HepG2 (cell line): ENCODE measurements around the gene SPPL3. TPM values are rescaled to one million over a fixed set of nuclear protein-coding genes. Genes with fewer than 3 reads are reported as not detected.
"Not testable (repeated sequence)": the region's sequence is repeated elsewhere in the genome, so short reads cannot be mapped to it uniquely, and the experiment has no call there.

Source experiments
- ATAC-seq: fragments of 200-7000 bp; cut with Tn5 transposase; 3 replicates; pipeline ENCODE4 v1.9.1; 2020; ENCODE audit warnings: mild to moderate bottlenecking, moderate library complexity
- BruUV-seq: library from RNA; stranded (reverse); fragments of 400-500 nt; replicated peaks from 2 replicates; lab custom pipeline; 2021; lab: Mats Ljungman, UMichigan
- CTCF ChIA-PET: fragments of 300-600 bp; formaldehyde crosslinking; extraction: SDS; loops from one replicate; lab custom pipeline; 2021; ENCODE audit warnings: low total read pairs, inconsistent platforms, low intra/inter-chr PET ratio; lab: Yijun Ruan, JAX
- POLR2A ChIA-PET: fragments of 350-600 bp; sonication (Branson Sonifier 250); formaldehyde crosslinking; loops from one replicate; lab custom pipeline; 2020; ENCODE audit warnings: antibody characterized with exemption, inconsistent platforms; lab: Yijun Ruan, JAX
- DNase-seq: peaks from one replicate; pipeline ENCODE4 v3.0.0-alpha.2; 2015; ENCODE audit warnings: low spot score
- FAIRE-seq: peaks from 3 replicates; lab custom pipeline; 2011; peaks lifted over from hg19 to GRCh38; lab: Jason Lieb, UNC
- H2AFZ ChIP-seq: one replicate; pipeline ENCODE4 v1.6.1; 2011; ENCODE audit warnings: low read length, inconsistent platforms
- H3K27ac ChIP-seq: fragments of 300-600 bp; 3 replicates; pipeline ENCODE4 v1.8.0; 2011; ENCODE audit warnings: mixed run types, mild to moderate bottlenecking, mixed read lengths, low read length, inconsistent platforms; ENCODE audit not compliant: insufficient read depth; ENCODE audit errors: extremely low read length
- H3K27me3 ChIP-seq, 2 experiments: fragments of 200-600 bp in 1 of 2; 2 replicates in 1 of 2; 3 replicates in 1 of 2; pipeline versions ENCODE4 v1.6.0 to v1.8.0; 2011; ENCODE audit warnings: low read length in 2 of 2, mild to moderate bottlenecking in 2 of 2, moderate library complexity in 2 of 2, inconsistent platforms in 1 of 2; ENCODE audit not compliant: insufficient read depth in 2 of 2, control insufficient read depth in 1 of 2
- H3K36me3 ChIP-seq, 2 experiments: fragments of 200-600 bp in 1 of 2; replicated peaks in 1 of 2; 2 replicates in 1 of 2; 3 replicates in 1 of 2; pipeline versions ENCODE4 v1.5.1 to v1.8.0; 2011; ENCODE audit warnings: low read length in 2 of 2, inconsistent platforms in 1 of 2; ENCODE audit not compliant: insufficient read depth in 2 of 2, control insufficient read depth in 1 of 2
- H3K4me1 ChIP-seq: 2 replicates; pipeline ENCODE4 v1.5.1; 2012; ENCODE audit warnings: low read length, inconsistent platforms; ENCODE audit not compliant: insufficient read depth
- H3K4me2 ChIP-seq: 2 replicates; pipeline ENCODE4 v1.6.0; 2011; ENCODE audit warnings: low read depth, low read length, inconsistent platforms
- H3K4me3 ChIP-seq, 3 experiments: fragments of 200-600 bp in 1 of 3; sonication (generic), shearing (Covaris generic) in 1 of 3; replicated peaks in 1 of 3; 2 replicates each; pipeline ENCODE4 v1.5.1; 2011 to 2016; ENCODE audit warnings: low read length in 3 of 3, inconsistent platforms in 2 of 3, low read depth in 2 of 3, mild to moderate bottlenecking in 2 of 3, control low read depth in 1 of 3, mixed read lengths in 1 of 3; ENCODE audit not compliant: insufficient read depth in 1 of 3
- H3K79me2 ChIP-seq: one replicate; pipeline ENCODE4 v1.6.1; 2011; ENCODE audit warnings: low read length, inconsistent platforms; ENCODE audit not compliant: insufficient read depth
- H3K9ac ChIP-seq: 2 replicates; pipeline ENCODE4 v1.6.0; 2011; ENCODE audit warnings: mild to moderate bottlenecking, low read depth, low read length, inconsistent platforms; ENCODE audit not compliant: insufficient read depth
- H3K9me3 ChIP-seq: 2 replicates; pipeline ENCODE4 v1.5.1; 2012; ENCODE audit warnings: mild to moderate bottlenecking, low read length
- H4K20me1 ChIP-seq: 2 replicates; pipeline ENCODE4 v1.6.0; 2011; ENCODE audit warnings: inconsistent platforms, mild to moderate bottlenecking, low read length, moderate library complexity; ENCODE audit not compliant: insufficient read depth
- ATF1 ChIP-seq: IDR thresholded peaks from 2 replicates; pipeline ENCODE4 v1.6.1; 2016; ENCODE audit warnings: mild to moderate bottlenecking, control low read depth
- EHMT2 ChIP-seq: fragments of 200-600 bp; sonication (generic); IDR thresholded peaks from 2 replicates; pipeline ENCODE4 v1.7.0; 2017; ENCODE audit warnings: antibody characterized with exemption, low read depth, low read length, borderline replicate concordance
- HCFC1 ChIP-seq: fragments of 150-350 bp; IDR thresholded peaks from 2 replicates; pipeline ENCODE4 v1.6.1; 2014; ENCODE audit warnings: low read depth, low read length
- JDP2 ChIP-seq: sonication (generic); formaldehyde crosslinking; IDR thresholded peaks from 2 replicates; pipeline ENCODE4 v1.8.1; 2022; ENCODE audit warnings: missing genetic modification reagents, borderline replicate concordance
- MED13 ChIP-seq: sonication (generic); formaldehyde crosslinking; IDR thresholded peaks from 2 replicates; pipeline ENCODE4 v1.5.0; 2020; ENCODE audit warnings: missing genetic modification reagents
- NFKBIZ ChIP-seq: IDR thresholded peaks from 2 replicates; pipeline ENCODE4 v1.6.1; 2018; ENCODE audit warnings: missing genetic modification reagents, missing compliant biosample characterization
- NKX3-1 ChIP-seq: sonication (generic); formaldehyde crosslinking; IDR thresholded peaks from 2 replicates; pipeline ENCODE4 v1.5.0; 2020; ENCODE audit warnings: missing genetic modification reagents
- POLR2A ChIP-seq, 2 experiments: IDR thresholded peaks; 2 replicates each; pipeline ENCODE4 v1.6.1; 2011; ENCODE audit warnings: low read depth in 2 of 2, low read length in 2 of 2, mild to moderate bottlenecking in 1 of 2, moderate library complexity in 1 of 2; ENCODE audit not compliant: insufficient read depth in 1 of 2
- SP2 ChIP-seq: sonication (generic); formaldehyde crosslinking; IDR thresholded peaks from 2 replicates; pipeline ENCODE4 v1.5.1; 2020; ENCODE audit warnings: mild to moderate bottlenecking, missing genetic modification reagents
- TBL1XR1 ChIP-seq: fragments of 150-350 bp; IDR thresholded peaks from 2 replicates; pipeline ENCODE4 v1.6.1; 2014; ENCODE audit warnings: borderline replicate concordance, low read length; ENCODE audit not compliant: partially characterized antibody
- ZBTB8A ChIP-seq: sonication (generic); formaldehyde crosslinking; IDR thresholded peaks from 2 replicates; pipeline ENCODE4 v1.4.0; 2020; ENCODE audit warnings: mild to moderate bottlenecking, low read depth, missing genetic modification reagents, borderline replicate concordance
- ZFP1 ChIP-seq: IDR thresholded peaks from 2 replicates; pipeline ENCODE4 v1.6.1; 2016
- ZNF24 ChIP-seq: fragments of 450-650 bp; IDR thresholded peaks from 2 replicates; pipeline ENCODE4 v1.6.1; 2017; ENCODE audit warnings: antibody characterized with exemption, mild to moderate bottlenecking
- ZNF75D ChIP-seq: sonication (generic); formaldehyde crosslinking; IDR thresholded peaks from 2 replicates; pipeline ENCODE4 v1.8.1; 2023; ENCODE audit warnings: missing genetic modification reagents, mild to moderate bottlenecking, borderline replicate concordance
- ZNF839 ChIP-seq: sonication (generic); formaldehyde crosslinking; IDR thresholded peaks from 2 replicates; pipeline ENCODE4 v1.4.0; 2020; ENCODE audit warnings: missing genetic modification reagents, mild to moderate bottlenecking, borderline replicate concordance
- ZSCAN20 ChIP-seq: sonication (generic); formaldehyde crosslinking; IDR thresholded peaks from 2 replicates; pipeline ENCODE4 v1.4.0; 2020; ENCODE audit warnings: missing genetic modification reagents, mild to moderate bottlenecking, borderline replicate concordance
- WGBS: methylation state at CpG from one replicate; pipeline ENCODE4 v1.1.6; 2017; ENCODE audit warnings: low lambda C conversion rate; 5-methylcytosine and 5-hydroxymethylcytosine counted together
- in situ Hi-C: cut with HindIII; loops from 2 replicates; pipeline ENCODE4 v1.10.0; 2017; ENCODE audit warnings: low pct_unique_long_range_greater_than_20kb; ENCODE audit not compliant: extremely low pct_ligation_motif_present
- intact Hi-C: fragments of 100-400 bp; cut with micrococcal nuclease; formaldehyde crosslinking; loops from one replicate; pipeline ENCODE4 v1.10.0; 2022; ENCODE audit not compliant: unreplicated experiment
- polyA plus RNA-seq, 8 experiments: library from polyadenylated mRNA; depleted of rRNA in 3 of 8; stranded (reverse) in 7 of 8; unstranded in 1 of 8; fragments of >200 nt; fragmentation: Illumina TruSeq in 4 of 8; extraction: Trizol in 4 of 8; gene quantifications; 2 replicates each; pipeline versions ENCODE4 v1.2.1 to v1.2.3, GENCODE V29; 2011 to 2016; ENCODE audit warnings: low read depth in 4 of 8, missing spikeins in 1 of 8, mixed read lengths in 1 of 8; ENCODE audit not compliant: insufficient read depth in 1 of 8
- total RNA-seq, 5 experiments: library from RNA; depleted of rRNA; stranded (reverse); fragments of >200 nt; fragmentation: Illumina TruSeq; extraction: Trizol; gene quantifications; 2 replicates each; pipeline ENCODE4 v1.2.3, GENCODE V29; 2016; ENCODE audit warnings: low read depth in 1 of 5
- TF ChIP-seq, protein P1 (sequence below): sonication (generic); formaldehyde crosslinking; IDR thresholded peaks from 2 replicates; pipeline ENCODE4 v1.4.0; 2020; ENCODE audit warnings: missing genetic modification reagents

The SPPL3 gene
- total and polyA plus RNA-seq, 2 of the 13 experiments (the other 11 are each of a cell fraction or from before 2014, with no cell fraction given), result 8.9 to 9.1 TPM

DNA sequence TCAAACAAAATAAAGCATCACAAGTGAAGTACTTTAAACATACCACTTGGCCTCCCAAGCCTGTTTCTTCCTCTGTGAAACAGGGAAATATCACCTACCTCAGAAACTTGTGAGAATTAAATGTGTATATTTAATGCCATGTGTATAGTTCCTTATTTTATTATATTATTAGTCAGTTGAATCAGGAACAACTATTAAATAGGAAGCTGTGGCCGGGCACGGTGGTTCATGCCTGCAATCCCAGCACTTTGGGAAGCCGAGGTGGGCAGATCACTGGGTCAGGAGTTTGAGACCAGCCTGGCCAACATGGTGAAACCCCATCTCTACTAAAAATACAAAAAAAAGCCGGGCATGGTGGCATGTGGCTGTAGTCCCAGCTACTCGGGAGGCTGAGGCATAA, 3.1 kb downstream of the SPPL3 start:
- H3K4me2 ChIP-seq, BruUV-seq, H2AFZ ChIP-seq, ATAC-seq, H3K36me3 ChIP-seq, FAIRE-seq, H3K27me3 ChIP-seq, H3K9ac ChIP-seq, H3K4me3 ChIP-seq, POLR2A ChIA-PET, DNase-seq, in situ Hi-C loops, H3K9me3 ChIP-seq, CTCF ChIA-PET, H3K27ac ChIP-seq: not testable (repeated sequence)
- Histone ChIP-seq H4K20me1 (peaks cover 14% of the 10 kb centered on the region), H3K4me1 (peaks cover 32% of the 10 kb centered on the region), H3K79me2 (peaks cover 63% of the 10 kb centered on the region)
- 98% methylated on average over 5 of the region's 5 CpGs for WGBS
- intact Hi-C loops, result loop anchor here (10.0 kb wide), 1 partner anchor 74 kb away; the partner anchor contains the start of gene HNF1A

DNA sequence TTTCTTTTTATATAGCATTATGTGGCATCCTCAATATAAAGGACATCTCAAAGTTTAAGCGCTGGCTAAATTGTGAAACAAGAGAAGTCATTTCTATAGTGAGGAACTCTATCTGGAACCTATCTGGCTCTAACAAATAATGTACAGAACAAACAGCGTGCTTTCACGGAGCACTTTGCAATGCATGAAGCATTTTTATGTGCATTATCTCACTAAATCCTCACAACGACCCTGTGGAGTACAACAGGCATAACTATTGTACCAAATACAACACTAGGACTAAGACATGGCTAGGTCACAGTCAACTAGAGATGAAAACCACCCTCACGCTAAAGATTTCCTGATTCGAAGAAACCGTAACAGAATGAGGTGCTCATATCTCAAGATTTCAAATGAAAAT, 8.6 kb downstream of the SPPL3 start:
- DNase-seq (no peak), ATAC-seq (no peak), FAIRE-seq (no peak)
- Histone ChIP-seq H3K4me1 (peaks cover 7% of the 10 kb centered on the region), H3K79me2 (peaks cover 62% of the 10 kb centered on the region), H4K20me1 (peaks cover 6% of the 10 kb centered on the region; the same call in 1 of the 2 replicates), H2AFZ (no peak overlapping the region), H3K4me2 (no peak overlapping the region), H3K27ac (no peak overlapping the region), H3K4me3 (no peak overlapping the region), H3K9ac (no peak overlapping the region), H3K9me3 (no peaks in the 10 kb centered on the region), H3K36me3 (peaks cover 0 to 6% of the 10 kb centered on the region in 2 experiments; a peak in 2 of 5 replicates), H3K27me3 (no peaks in the 10 kb centered on the region)
- intact Hi-C loops (no loop called here), in situ Hi-C loops (no loop called here)
- 90% methylated on average over 7 of the region's 7 CpGs for WGBS
- TF ChIP-seq TBL1XR1 (no peak), NKX3-1 (CRISPR knock-in tag) (no peak), ZNF24 (no peak), HCFC1 (no peak), EHMT2 (no peak), JDP2 (CRISPR knock-in tag) (no peak), POLR2A (IDR thresholded peaks at IDR 0.05; ENCODE audit: insufficient read depth in 1 of 2, low read depth in 2 of 2, low read length in 2 of 2) (no peak), ATF1 (CRISPR knock-in tag) (no peak), ZNF839 (no peak), NFKBIZ (CRISPR knock-in tag) (no peak), ZSCAN20 (CRISPR knock-in tag) (no peak), ZFP1 (CRISPR knock-in tag) (no peak), ZNF75D (no peak), ZBTB8A (CRISPR knock-in tag) (no peak), MED13 (no peak), SP2 (CRISPR knock-in tag) (no peak)
- TF ChIP-seq, protein P1, sequence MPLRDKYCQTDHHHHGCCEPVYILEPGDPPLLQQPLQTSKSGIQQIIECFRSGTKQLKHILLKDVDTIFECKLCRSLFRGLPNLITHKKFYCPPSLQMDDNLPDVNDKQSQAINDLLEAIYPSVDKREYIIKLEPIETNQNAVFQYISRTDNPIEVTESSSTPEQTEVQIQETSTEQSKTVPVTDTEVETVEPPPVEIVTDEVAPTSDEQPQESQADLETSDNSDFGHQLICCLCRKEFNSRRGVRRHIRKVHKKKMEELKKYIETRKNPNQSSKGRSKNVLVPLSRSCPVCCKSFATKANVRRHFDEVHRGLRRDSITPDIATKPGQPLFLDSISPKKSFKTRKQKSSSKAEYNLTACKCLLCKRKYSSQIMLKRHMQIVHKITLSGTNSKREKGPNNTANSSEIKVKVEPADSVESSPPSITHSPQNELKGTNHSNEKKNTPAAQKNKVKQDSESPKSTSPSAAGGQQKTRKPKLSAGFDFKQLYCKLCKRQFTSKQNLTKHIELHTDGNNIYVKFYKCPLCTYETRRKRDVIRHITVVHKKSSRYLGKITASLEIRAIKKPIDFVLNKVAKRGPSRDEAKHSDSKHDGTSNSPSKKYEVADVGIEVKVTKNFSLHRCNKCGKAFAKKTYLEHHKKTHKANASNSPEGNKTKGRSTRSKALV (CRISPR knock-in tag), result no peak
- BruUV-seq, result no TSS peak
- ChIA-PET POLR2A (no interaction called here), CTCF (no interaction called here)
